Stimulated activated CD4-positive, alpha-beta T cell treated with anti-CD3 and anti-CD28 coated beads, Interleukin-12 subunit alpha, Interleukin-12 subunit beta, amount 100 ng/mL, for 4 hours (primary cell): ENCODE results near the gene HSPB6.

Experiments used
- DNase-seq: peaks from one replicate; pipeline ENCODE4 v3.0.0-alpha.2; 2020

The HSPB6 gene

GRCh38 chr19:35764432-35765315 is 7.8 kb upstream of the HSPB6 start:
- DNase-seq = no peak

DNA sequence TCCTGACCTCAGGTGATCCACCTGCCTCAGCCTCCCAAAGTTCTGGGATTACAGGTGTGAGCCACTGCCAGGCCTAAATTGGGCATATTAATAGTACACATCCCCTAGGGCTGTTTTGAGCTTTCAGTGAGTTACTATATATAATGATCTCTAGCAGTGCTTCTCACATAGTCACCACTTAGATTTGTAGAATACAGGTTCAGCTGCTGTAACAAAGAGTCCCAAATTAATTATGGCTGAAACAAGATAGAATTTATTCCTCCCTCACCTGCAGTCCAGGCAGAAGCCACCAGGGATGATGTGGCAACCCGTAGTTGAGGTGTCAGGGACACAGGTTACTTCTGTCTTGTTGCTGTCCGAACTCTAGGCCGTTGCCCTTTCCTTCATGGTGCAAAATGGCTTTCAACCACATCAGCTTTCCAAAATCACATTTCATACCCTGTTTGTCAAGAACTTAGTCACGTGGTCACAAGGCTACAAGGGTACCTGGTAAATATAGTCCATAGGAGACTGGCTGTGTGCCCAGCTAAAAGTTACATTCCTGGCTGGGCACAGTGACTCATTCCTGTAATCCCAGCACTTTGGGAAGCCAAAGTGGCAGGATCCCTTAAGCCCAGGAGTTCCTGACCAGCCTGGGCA is 4.0 kb upstream of the HSPB6 start:
- DNase-seq = no peak

GRCh38 chr19:35759697-35760096 is 2.9 kb upstream of the HSPB6 start:
- no peak for DNase-seq

GRCh38 chr19:35757749-35758608 is 1.1 kb upstream of the HSPB6 start, which contains the start of gene PROSER3:
TSS of gene PROSER3 (plus strand) at chr19:35758176. CDS start at chr19:35758216, 40 bp downstream.
- peak; percentile 96 for DNase-seq

DNA sequence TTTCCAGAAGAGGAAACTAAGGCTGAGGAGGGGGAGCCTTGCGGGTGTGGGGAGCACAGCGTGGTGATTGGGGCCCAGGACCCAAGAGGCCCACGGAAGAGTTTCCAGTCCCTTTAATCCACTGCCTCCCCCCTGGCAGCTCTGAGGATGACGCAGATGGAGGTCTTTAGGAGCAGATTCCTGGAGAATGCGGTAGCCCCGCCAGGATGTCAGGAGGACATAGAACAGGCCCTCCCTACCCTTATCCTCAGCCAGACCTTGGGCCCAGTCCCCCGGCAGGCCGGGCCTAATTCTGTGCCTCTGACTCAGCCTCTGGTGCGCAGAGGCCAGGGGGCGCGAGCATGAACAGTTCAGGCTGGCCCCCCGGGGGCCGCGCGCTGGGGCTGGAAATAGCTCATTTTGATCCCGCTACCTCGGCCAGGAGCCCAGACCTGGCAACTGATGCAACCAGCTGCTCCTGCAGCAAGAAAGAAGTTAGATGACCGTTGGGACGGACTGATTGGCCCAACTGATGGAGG is 461 bp upstream of the HSPB6 start:
- no peak for DNase-seq

GRCh38 chr19:35755550-35756376 is 1.1 kb downstream of the HSPB6 start:
- peak; percentile 60 for DNase-seq

DNA sequence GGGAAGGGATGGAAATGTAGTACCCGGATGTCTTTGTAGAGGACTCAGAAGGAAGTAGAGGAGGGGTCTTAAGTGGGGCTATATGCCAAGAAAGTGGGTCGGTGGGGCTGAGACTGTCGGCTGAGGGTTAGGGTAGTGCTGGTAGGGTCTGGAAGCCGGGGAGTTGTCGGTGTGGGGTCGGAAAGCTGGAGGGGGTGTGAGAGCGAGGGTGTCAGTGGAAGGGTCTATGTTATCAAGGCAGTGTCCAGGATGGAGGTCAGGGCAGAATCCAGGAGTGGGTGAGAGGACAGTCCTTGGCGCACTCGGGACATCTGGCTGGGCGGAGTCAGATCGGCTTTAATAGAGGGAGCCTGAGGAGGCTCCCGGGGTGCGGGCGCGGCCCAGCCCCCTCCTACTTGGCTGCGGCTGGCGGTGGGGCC is 1.7 kb downstream of the HSPB6 start:
- no peak for DNase-seq

GRCh38 chr19:35754370-35755130 is 2.3 kb downstream of the HSPB6 start:
- no peak for DNase-seq

GRCh38 chr19:35753634-35754369 is 3.0 kb downstream of the HSPB6 start:
- DNase-seq = no peak

- no peak for DNase-seq
Observed at GRCh38 chr19:35752746-35753350, 4.0 kb downstream of the HSPB6 start.

- DNase-seq = no peak
Observed at GRCh38 chr19:35751839-35752745, 4.7 kb downstream of the HSPB6 start.

DNA sequence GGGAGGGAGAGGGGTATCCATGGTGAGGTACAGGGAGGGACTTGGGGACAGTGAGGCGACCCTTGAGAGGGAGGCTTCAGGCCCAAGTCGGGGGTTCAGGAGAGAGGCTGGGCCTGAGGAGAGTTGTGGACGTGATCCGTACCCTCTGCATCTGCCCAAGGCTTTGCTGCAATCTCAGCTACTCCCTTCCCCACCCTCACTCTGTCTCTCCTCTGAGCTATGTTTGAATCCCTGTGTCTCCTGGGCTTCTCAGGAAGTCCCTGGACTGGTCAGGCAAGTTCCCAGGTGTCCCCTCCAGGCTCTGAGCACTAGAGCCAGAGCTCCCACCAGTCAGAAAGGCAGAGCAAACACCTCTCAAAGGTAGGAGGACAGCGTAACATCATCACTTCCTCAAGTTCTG is 6.7 kb downstream of the HSPB6 start:
- DNase-seq = no peak

DNA sequence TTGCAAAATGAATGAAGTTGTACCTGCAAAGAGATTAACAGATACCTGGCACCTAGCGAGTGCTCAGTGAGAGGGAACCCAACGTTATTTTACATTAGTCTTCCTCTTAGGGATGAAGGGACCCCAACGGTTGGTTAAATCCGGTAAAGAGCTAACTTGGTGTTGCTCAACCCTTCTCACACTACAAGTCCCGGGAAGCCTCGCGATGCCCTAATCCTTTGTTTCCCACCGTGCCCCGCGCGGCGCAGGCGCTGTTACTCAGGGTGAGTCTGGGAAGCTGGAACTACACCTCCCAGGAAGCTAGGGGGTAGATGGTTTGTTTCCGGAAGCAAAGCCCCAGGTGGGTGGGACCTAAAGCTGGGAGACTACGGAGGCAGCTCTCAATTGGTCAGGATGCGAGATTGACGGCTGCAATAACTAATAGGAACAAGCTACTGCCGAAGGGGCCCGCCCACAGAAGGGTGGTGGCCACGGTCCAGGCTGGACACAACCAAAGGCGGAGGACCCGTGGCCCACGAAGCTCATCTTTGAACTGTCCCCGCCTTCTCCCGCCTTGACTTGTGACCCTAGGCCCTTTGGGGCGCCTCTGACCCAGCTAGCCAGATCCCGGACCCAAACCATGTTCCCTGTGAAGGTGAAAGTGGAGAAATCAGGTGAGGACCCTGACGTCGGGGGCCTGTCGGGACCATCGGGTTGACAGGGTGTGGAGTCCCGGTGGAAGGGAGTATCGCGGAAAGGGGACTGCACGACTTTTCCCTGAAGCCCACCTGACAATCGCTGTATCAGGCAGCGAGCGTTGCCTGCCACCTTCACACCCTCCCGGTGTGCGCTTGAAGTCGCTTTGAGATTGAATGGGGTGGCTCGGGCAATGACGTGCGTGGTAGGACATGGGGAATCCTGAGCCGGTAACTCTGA is 8.5 kb downstream of the HSPB6 start, which contains the start of gene LIN37:
LIN37 (plus strand) TSS at position 471 of the 915 bp plus-strand sequence; CDS start at position 620, 149 bp downstream.
- DNase-seq = peak; percentile 95

DNA sequence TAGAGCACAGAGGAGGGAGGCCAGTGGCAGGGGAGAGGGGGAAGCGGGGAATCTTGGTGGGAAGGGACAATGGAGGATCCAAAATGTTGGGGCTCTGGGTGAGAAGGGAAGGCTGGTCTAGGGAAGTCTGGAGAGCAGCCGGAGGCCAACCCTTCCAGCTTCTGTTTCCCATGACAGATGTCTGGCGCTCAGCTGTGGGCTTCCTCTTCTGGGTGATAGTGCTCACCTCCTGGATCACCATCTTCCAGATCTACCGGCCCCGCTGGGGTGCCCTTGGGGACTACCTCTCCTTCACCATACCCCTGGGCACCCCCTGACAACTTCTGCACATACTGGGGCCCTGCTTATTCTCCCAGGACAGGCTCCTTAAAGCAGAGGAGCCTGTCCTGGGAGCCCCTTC is 10.3 kb downstream of the HSPB6 start:
- no peak for DNase-seq

- no peak for DNase-seq
Observed at GRCh38 chr19:35746087-35746462, 10.8 kb downstream of the HSPB6 start.

- DNase-seq = peak; percentile 89
Observed at GRCh38 chr19:35745328-35746086, 11.3 kb downstream of the HSPB6 start, which contains the start of the genes PSENEN and U2AF1L4. TSS of gene PSENEN (plus strand) at chr19:35745651. CDS start at chr19:35745931, 280 bp downstream. TSS of gene U2AF1L4 (minus strand) at chr19:35745418. CDS start at chr19:35745391, 27 bp downstream.
